Activated naive CD4-positive, alpha-beta T cell treated with anti-CD3 and anti-CD28 coated beads, Interleukin-2, amount 50 U/mL, for 72 hours (primary cell): ENCODE data around the gene HINFP. TPM values are rescaled to one million over a fixed set of nuclear protein-coding genes. Genes with fewer than 3 reads are reported as not detected.
A peak's percentile ranks its signal among the peaks of the same experiment; 100 is the strongest.
"Not testable (repeated sequence)": the region's sequence is repeated elsewhere in the genome, so short reads cannot be mapped to it uniquely, and the experiment has no call there.

ENCODE experiments used
- ATAC-seq, 2 donors: fragments of 150-1000 bp; cut with Tn5 transposase; 2 replicates each; pipeline ENCODE4 v1.10.0; 2021; ENCODE audit warnings: mild to moderate bottlenecking in 2 of 2, moderate library complexity in 2 of 2
- DNase-seq, 2 donors: peaks; one replicate each; pipeline ENCODE4 v3.0.0; 2021 to 2022; ENCODE audit warnings: low spot score in 2 of 2
- H3K27ac Mint-ChIP-seq, 2 donors: one replicate each; pipeline ENCODE4 v1.8.0; 2022; ENCODE audit warnings: mild to moderate bottlenecking in 2 of 2, mixed read lengths in 2 of 2
- H3K36me3 Mint-ChIP-seq, 2 donors: one replicate each; pipeline ENCODE4 v1.8.0; 2022; ENCODE audit warnings: mixed read lengths in 2 of 2
- H3K9me3 Mint-ChIP-seq, 2 donors: one replicate each; pipeline ENCODE4 v1.8.0; 2022; ENCODE audit warnings: mixed read lengths in 2 of 2
- total RNA-seq, 2 donors: library from RNA; stranded (reverse); gene quantifications; one replicate each; pipeline ENCODE4 v1.2.3, GENCODE V29; 2022

HINFP gene
- total RNA-seq, 2 donors from 2014 or later: 38.0 to 53.3 TPM

- DNase-seq (no peak), ATAC-seq (no peak)
- Mint-ChIP-seq H3K9me3 (no peaks in the 10 kb centered on the region), H3K27ac (peak overlapping the region in 1 of 2 donors; percentile 32), H3K36me3 (peaks cover 0 to 4% of the 10 kb centered on the region in 2 donors)
These were observed 60.5 kb downstream of the HINFP start for GRCh38 chr11:119181677-119182412.

DNA sequence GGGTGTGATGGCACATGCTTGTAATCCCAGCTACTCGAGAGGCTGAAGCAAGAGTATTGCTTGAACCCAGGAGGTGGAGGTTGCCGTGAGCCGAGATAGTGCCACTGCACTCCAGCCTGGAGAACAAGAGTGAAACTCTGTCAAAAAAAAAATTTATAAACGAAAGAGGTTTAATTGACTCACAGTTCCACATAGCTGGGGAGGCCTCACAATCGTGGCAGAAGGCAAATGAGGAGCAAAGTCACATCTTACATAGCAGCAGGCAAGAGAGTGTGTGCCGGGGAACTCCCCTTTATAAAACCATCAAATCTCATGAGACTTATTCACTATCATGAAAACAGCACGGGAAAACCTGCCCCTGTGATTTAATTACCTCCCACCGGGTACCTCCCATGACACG lies 63.0 kb downstream of the HINFP start:
- H3K9me3 Mint-ChIP-seq, H3K27ac Mint-ChIP-seq, ATAC-seq, H3K36me3 Mint-ChIP-seq, DNase-seq: not testable (repeated sequence)

Other genes starting within 250 kb of the HINFP start
- gene CXCR5, start 237.7 kb upstream of the HINFP start, total RNA-seq: 10 to 100 TPM in 1 of 2 donors, 1 to 10 TPM in 1; 9.3 to 25.9 TPM
- gene BCL9L, start 195.7 kb upstream of the HINFP start, total RNA-seq: 10 to 100 TPM; 46.6 to 57.4 TPM
- 1 to 10 TPM in 1 of 2 donors, under 1 TPM in 1; 0.80 to 2.0 TPM for gene UPK2, start 165.3 kb upstream of the HINFP start, total RNA-seq
- not detected for gene FOXR1, start 149.8 kb upstream of the HINFP start, total RNA-seq
- gene CENATAC, start 123.4 kb upstream of the HINFP start, total RNA-seq: 10 to 100 TPM; 39.0 to 60.1 TPM
- 1,000 to 10,000 TPM; 1,843 to 2,330 TPM for gene RPS25, start 103.2 kb upstream of the HINFP start, total RNA-seq
- gene TRAPPC4, start 102.8 kb upstream of the HINFP start, total RNA-seq: 100 to 1,000 TPM in 1 of 2 donors, 10 to 100 TPM in 1; 67.3 to 123 TPM
- gene SLC37A4, start 90.7 kb upstream of the HINFP start, total RNA-seq: 10 to 100 TPM; 22.3 to 33.4 TPM
- 100 to 1,000 TPM in 1 of 2 donors, 10 to 100 TPM in 1; 71.7 to 117 TPM for gene HYOU1, start 64.4 kb upstream of the HINFP start, total RNA-seq
- gene VPS11, start 53.8 kb upstream of the HINFP start, total RNA-seq: 10 to 100 TPM; 26.6 to 42.2 TPM
- 10 to 100 TPM; 20.0 to 35.7 TPM for gene HMBS, start 36.7 kb upstream of the HINFP start, total RNA-seq
- gene DPAGT1, start 19.7 kb upstream of the HINFP start, total RNA-seq: 10 to 100 TPM; 74.7 to 79.9 TPM
- gene C2CD2L, start 14.2 kb upstream of the HINFP start, total RNA-seq: 10 to 100 TPM; 19.1 to 43.2 TPM
- gene ABCG4, start 27.5 kb downstream of the HINFP start, total RNA-seq: under 1 TPM; 0.12 to 0.25 TPM
- gene NLRX1, start 47.1 kb downstream of the HINFP start, total RNA-seq: 10 to 100 TPM; 13.5 to 21.8 TPM
- gene NHERF4, start 63.9 kb downstream of the HINFP start, total RNA-seq: under 1 TPM; 0.23 to 0.30 TPM
- gene CBL, start 84.8 kb downstream of the HINFP start, total RNA-seq: 10 to 100 TPM; 32.3 to 50.0 TPM
- gene MCAM, start 195.6 kb downstream of the HINFP start, total RNA-seq: 10 to 100 TPM in 1 of 2 donors, 1 to 10 TPM in 1; 3.5 to 15.7 TPM
- 10 to 100 TPM; 37.6 to 38.8 TPM for gene RNF26, start 212.9 kb downstream of the HINFP start, total RNA-seq
- not detected for gene C1QTNF5, start 219.3 kb downstream of the HINFP start, total RNA-seq
- gene MFRP, start 225.1 kb downstream of the HINFP start, total RNA-seq: not detected